Stimulated activated CD8-positive, alpha-beta memory T cell treated with anti-CD3 and anti-CD28 coated beads, Interleukin-2, amount 100 ng/mL, for 48 hours (primary cell): ENCODE measurements around the gene OLA1.

ENCODE experiments used
- DNase-seq, 2 donors: peaks; one replicate each; pipeline ENCODE4 v3.0.0-alpha.2; 2020; ENCODE audit warnings: low read depth in 2 of 2

OLA1 gene

GRCh38 chr2:174180165-174180724 is 68.1 kb downstream of the OLA1 start:
- no peak for DNase-seq

GRCh38 chr2:174177316-174177890 is 70.9 kb downstream of the OLA1 start:
- no peak for DNase-seq

GRCh38 chr2:174176898-174177297 is 71.4 kb downstream of the OLA1 start:
- no peak for DNase-seq

- no peak for DNase-seq
Observed at GRCh38 chr2:174174741-174175140, 73.6 kb downstream of the OLA1 start.

GRCh38 chr2:174172802-174173355 is 75.5 kb downstream of the OLA1 start:
- DNase-seq: no peak

- no peak for DNase-seq
Observed at GRCh38 chr2:174171686-174172445, 76.5 kb downstream of the OLA1 start.

- no peak for DNase-seq
Observed at GRCh38 chr2:174169372-174169771, 79.0 kb downstream of the OLA1 start.

GRCh38 chr2:174166261-174166660 is 82.1 kb downstream of the OLA1 start:
- DNase-seq: no peak

GRCh38 chr2:174161490-174161889 is 86.8 kb downstream of the OLA1 start:
- no peak for DNase-seq

GRCh38 chr2:174158003-174158402 is 90.3 kb downstream of the OLA1 start:
- DNase-seq: no peak

- no peak for DNase-seq
Observed at GRCh38 chr2:174157053-174157452, 91.3 kb downstream of the OLA1 start.

GRCh38 chr2:174153757-174154680 is 94.3 kb downstream of the OLA1 start:
- DNase-seq: no peak

GRCh38 chr2:174149530-174149929 is 98.8 kb downstream of the OLA1 start:
- DNase-seq: no peak

- DNase-seq: no peak
Observed at GRCh38 chr2:174148833-174149232, 99.5 kb downstream of the OLA1 start.

GRCh38 chr2:174145827-174146226 is 102.5 kb downstream of the OLA1 start:
- DNase-seq: no peak

GRCh38 chr2:174142290-174142689 is 106.0 kb downstream of the OLA1 start:
- no peak for DNase-seq

- DNase-seq: no peak
Observed at GRCh38 chr2:174138161-174138560, 110.2 kb downstream of the OLA1 start.

- DNase-seq: no peak
Observed at GRCh38 chr2:174135981-174136380, 112.4 kb downstream of the OLA1 start.

- DNase-seq: no peak
Observed at GRCh38 chr2:174125090-174125489, 123.2 kb downstream of the OLA1 start.

- DNase-seq: no peak
Observed at GRCh38 chr2:174124181-174124580, 124.2 kb downstream of the OLA1 start.

GRCh38 chr2:174122185-174122584 is 126.1 kb downstream of the OLA1 start:
- DNase-seq: no peak

- no peak for DNase-seq
Observed at GRCh38 chr2:174121612-174122011, 126.7 kb downstream of the OLA1 start.
